ELR (cell line): Measurements from ENCODE around the gene TMEM9.
A peak's percentile ranks its signal among the peaks of the same experiment; 100 is the strongest.

ENCODE experiments used
- DNase-seq: peaks from one replicate; pipeline ENCODE4 v3.0.0-alpha.2; 2015; ENCODE audit warnings: low read depth

Gene TMEM9

DNA sequence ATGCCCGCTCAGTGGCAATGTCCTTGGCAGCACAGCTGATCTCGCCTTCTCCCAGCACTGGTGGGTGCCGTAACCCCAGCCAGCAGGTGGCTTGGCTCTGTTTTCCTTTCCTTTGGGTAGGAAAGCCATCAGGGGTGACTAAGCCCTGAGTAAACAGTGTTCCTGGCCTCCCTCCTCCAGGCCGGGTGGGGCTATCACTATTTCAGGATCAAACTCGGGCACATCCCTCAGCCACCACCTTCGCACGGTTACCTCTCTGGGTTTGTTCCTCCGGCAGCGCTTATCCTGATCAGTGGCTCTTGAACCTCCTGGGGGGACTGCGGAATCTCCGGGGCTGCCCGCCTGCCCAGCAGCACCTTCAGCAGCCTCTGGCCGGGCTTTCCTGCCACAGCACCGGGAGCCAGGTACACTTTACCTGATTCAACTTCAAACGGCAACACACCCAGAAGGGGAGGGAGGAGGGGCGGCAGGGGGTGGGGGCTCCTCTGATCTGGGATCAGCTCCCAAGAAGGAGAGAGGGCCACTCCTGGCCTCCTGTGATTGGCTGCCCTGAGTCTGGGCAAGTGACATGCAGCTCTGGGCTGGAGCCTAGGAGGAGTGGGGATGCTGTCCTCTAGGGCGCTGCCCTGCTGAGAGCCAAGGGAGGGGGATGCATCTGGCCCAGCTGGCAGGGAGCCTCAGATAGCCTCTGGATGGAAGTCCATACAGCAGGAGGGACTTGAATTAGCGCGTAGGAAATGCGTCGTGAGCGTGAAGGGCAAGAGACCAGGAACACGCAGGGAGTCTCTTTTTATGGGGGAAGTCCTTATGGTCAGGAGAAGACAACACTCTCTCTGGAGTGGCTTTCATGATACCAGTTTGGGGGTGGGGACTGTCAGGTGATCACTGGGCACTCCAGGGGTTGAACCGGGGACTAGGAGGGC is 27.2 kb downstream of the TMEM9 start, which contains the start of gene ASCL5:
Gene ASCL5, minus strand, starts transcription at position 353 of the 923 bp plus-strand sequence. CDS start 11,812 bp downstream, outside the sequence.
- peak; percentile 81 for DNase-seq

DNA sequence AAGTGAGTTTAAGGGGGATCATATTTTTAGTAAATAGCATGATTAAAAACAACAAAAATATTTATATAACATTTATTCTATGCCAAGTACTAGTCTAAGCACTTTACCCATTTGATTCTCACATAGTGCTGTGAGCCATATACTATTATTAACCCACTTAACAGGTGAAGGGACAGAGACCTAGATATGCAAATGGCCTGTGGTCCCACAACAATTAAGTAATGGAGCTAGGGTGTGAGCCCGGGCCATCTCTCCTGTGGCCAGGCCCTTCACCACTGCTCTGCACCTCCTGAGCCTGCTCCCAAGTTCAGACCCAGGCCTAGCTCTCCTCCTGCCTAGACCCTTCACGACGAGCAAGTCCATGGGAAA is 27.8 kb downstream of the TMEM9 start:
- no peak for DNase-seq

DNA sequence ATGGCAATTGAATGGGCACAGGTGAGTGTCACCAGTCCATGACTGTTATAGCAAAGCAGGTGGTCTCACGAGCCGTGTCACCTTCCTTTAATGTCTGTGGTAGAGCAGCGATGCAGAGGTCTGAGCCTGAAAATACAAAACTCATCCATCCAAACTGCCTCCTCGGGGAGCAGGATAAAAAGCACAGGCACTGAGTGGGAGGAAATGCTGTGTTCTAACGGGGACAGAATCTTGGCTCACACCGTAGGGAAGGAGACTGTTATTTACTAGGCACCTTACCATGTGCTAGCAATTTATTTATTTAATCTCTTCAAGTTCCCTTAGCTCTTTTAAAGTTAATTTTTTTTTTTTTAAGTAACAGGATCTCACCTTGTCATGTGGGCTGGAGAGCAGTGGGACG is 28.5 kb downstream of the TMEM9 start:
- DNase-seq: no peak

GRCh38 chr1:201125019-201125418 is 29.3 kb downstream of the TMEM9 start:
- DNase-seq: no peak

DNA sequence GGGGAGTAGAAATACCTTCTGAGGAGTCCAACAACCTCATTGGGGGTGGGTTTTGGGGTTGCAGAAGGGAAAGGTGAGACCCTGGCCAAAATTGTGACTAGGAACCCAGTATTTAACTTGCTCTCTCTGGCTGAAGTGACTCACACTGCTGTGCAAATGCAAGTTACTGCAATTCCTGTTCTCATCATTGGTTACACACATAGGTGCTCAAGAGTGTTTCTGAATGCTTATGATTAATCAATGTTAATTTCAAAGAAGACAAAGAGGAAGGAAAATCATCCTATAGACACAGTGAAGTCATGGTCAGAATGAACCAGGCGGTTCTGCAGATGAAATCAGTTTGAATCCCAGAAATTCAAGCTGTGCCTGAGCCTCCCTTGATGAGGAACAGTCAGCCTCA is 30.4 kb downstream of the TMEM9 start:
- no peak for DNase-seq

DNA sequence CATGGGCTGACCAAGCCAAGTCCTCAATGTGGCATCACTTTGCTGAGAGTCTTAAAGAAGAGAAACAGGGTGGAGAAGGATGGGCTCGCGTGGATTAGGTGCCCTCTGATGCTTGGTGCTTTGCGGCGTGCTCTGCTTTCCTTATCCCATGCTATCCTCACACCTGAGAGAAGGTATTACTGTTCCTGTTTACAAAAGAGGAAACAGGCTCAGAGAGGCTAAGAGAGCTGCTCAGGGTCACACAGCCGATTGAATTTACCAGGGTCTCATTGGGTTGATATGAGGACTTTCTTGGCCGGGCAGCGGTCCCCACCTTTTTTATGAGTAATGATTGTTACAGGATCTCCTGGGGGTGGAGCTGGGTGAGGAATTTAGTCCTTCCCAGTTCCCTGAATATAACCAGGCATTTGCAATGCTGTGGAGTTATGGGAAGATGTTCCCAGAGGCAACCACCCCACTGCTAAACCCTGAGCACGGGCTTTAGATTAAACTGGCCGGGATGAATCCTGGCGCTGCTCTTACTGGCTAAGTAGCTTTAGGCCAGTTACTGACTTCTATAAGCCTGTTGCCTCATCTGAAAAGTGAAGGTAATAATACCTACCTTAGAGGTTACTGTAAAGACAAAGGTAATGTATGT is 31.8 kb downstream of the TMEM9 start:
- DNase-seq: no peak

- DNase-seq: peak; percentile 64
Measured at GRCh38 chr1:201119206-201120197, 34.8 kb downstream of the TMEM9 start.

DNA sequence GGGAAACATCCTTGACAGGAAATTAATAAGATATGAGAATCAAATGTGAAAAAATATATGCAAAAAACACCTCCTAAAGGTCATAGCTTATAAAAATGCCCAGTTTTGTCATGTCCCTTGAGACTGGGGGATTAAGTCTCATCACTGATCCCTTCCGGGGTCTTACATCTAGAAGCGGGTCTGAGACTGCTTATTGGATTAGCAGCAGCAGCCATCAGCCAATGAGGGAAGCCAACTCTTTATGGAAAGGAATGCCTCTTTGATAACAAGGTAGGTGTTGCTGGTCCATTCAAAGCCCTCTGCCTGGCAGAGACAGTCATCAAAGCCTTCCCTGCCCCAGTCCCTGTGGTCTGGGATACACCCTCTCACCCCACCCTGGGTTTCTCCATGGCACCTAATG is 38.2 kb downstream of the TMEM9 start:
- no peak for DNase-seq

DNA sequence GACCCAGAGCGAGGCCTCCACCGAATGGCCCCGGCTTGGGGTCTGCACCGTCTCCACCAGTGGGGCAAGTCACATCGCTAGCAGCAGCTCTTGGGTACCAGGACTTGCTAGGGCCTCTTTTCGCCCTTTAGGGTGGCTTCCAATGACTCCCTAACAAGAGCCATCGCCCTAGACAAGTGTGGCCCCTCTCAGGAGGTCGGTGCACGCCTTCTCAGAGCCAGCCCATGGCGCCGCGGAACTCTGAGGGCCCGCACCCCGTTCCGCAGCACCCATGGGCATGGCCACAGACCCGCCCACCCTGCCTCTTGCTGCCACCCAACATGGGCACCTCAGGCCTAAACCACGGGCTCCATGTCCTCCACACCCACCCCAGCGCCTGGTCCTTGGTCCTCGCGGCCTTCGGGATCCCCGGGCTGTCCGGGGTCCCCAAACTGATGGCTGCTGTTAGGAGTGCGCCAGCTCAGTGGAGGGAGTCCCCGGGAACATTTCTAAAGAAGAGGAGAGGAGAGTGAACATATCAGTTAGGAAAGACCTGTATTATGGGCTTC is 38.8 kb downstream of the TMEM9 start:
- DNase-seq: no peak

DNA sequence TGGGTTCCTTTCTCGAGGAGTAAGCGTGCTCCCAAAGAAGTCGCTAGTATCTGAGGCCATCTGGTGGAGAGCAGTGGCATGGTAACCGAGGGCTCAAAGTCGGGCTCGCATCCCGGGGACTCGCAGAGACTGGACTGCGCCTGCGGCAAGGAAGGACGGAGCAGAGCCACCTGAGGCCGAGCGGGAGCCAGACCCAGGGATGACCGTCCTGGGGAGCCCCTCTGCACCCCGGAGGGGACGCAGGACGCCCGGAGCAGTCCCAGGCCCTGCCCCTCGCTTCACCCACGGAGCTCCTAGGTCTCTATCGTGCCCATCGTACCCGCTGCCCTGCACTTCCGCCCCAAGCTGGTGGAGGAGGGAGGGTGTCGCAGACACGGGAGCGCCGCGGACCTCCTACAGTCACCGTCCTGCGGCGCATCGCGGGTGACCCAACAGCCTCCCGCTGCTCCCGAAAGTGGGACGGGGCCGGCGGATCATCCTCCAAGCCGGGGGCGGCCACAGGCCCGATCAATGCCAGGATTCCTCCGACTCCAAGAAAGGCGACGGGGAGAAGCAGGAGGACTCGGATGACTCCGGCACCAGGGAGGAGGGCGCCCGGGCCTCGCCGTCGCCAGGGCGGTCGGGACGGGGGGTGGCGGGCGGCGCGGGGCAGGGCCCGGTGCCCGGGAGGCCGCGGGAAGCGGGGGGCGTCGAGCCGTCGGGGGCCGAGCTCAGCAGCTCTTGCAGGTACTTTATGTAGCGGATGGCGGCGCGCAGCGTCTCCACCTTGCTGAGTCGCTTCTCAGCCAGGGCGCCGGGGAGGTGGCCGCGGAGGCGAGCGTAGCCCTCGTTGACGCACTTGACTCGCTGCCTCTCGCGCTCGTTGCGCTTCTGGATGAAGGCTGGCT is 39.8 kb downstream of the TMEM9 start:
- DNase-seq: peak; percentile 94

- DNase-seq: no peak
Measured at GRCh38 chr1:201113451-201114244, 40.6 kb downstream of the TMEM9 start.

- no peak for DNase-seq
Measured at GRCh38 chr1:201112926-201113325, 41.3 kb downstream of the TMEM9 start.

- no peak for DNase-seq
Measured at GRCh38 chr1:201112173-201112731, 42.0 kb downstream of the TMEM9 start, which contains the start of gene CACNA1S. Gene CACNA1S, minus strand, starts transcription at chr1:201112426. Its CDS starts 87 bp downstream, at chr1:201112339.

- DNase-seq: no peak
Measured at GRCh38 chr1:201111672-201112071, 42.6 kb downstream of the TMEM9 start.

DNA sequence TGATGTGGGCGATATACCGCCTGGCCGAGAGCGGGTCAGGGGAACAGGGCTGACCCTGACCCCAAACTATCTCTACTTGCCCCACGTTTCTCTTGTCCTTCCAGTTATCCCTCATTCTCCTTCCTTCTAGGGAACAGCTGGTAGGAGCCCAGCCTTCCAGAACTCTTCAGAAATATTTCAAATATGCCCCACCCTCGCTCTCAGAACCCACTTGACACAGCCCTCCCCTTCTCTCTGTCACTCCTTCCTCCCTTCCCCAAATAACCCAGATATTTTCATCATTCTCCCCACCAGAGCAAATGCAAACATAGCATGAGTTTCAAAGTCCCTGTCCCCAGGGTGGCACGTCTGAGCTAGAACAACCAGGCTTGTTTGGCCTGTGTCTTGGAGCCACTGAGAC is 43.1 kb downstream of the TMEM9 start:
- DNase-seq: no peak

- DNase-seq: no peak
Measured at GRCh38 chr1:201110616-201111015, 43.7 kb downstream of the TMEM9 start.

DNA sequence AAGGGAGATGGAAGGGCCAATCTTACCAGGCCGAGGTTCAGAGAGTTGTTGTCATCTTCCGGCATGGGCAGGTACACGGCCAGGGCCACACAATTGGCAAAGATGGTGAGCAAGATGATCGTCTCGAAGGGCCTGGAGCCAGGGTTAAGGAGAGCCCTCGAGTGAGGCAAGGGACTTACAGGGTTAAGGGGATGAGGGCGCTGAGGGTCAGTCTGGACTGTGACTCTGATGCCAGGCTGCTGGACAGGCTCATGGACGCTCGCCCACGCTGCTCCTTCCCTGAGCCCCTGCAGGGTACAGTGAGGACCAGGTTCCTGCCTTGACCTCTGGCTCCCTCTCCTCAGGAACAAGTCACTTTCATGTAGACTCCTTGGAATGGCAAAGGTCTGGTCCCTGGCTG is 44.1 kb downstream of the TMEM9 start:
- DNase-seq: no peak

- no peak for DNase-seq
Measured at GRCh38 chr1:201109651-201110050, 44.6 kb downstream of the TMEM9 start.

- DNase-seq: no peak
Measured at GRCh38 chr1:201108614-201109013, 45.7 kb downstream of the TMEM9 start.

DNA sequence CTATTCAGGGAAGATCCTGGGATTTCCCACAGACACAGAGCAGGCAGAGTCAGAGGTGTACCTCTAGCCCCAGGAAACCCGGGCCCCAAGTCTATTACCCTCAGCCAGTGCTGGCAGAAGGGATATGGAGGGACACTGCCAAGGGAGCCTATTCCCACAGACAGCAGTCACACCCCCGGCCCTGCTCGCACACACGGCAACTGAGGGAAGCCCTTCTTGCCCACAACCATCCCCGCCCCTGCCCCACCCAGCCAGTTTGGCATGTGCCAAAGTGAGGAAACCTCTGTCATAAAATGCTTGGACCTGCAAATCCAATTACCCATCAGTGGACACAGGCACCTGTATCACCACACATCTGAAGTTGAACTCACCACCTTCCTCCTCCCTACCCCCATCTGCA is 48.6 kb downstream of the TMEM9 start:
- no peak for DNase-seq
